Skin of body (tissue), 2 donors: ENCODE data around the gene SCARF2. TPM values are rescaled to one million over a fixed set of nuclear protein-coding genes. Genes with fewer than 3 reads are reported as not detected.
"Not testable (repeated sequence)": the region's sequence is repeated elsewhere in the genome, so short reads cannot be mapped to it uniquely, and the experiment has no call there.

Source experiments
- DNase-seq: peaks from one replicate; lab custom pipeline; 2025; lab: John Stamatoyannopoulos, UW
- total RNA-seq: library from RNA; depleted of rRNA; stranded (reverse); fragments of >200 nt; gene quantifications from one replicate; pipeline ENCODE4 v1.2.3, GENCODE V29; 2014

SCARF2 gene
- 10.3 TPM for total RNA-seq

- DNase-seq: peak; percentile 67
Observed at GRCh38 chr22:20437613-20438426, at the start of gene SCARF2. Gene SCARF2, minus strand, starts transcription at chr22:20437825. Its CDS starts 71 bp downstream, at chr22:20437754.

DNA sequence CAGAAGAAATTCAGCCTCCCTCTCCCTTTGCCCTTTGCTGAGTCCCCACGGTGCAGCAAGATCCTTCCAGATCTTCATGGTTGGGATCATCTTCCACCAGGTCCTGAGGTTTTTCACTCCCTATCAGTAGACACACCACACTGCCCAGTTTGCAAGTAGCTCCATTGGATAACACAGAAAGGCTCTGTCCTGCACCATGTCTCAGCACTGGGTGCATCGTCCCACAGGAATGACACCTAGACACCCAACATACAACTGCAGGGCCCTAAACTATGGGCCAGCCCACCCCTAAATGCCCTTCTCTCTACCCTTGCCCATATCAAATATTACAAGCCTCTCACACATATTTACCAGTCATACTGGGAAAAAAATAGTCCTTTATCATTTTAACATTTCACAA lies 48.6 kb upstream of the SCARF2 start:
- DNase-seq: no peak

GRCh38 chr22:20484948-20485683 lies 47.5 kb upstream of the SCARF2 start:
- no peak for DNase-seq

- no peak for DNase-seq
Observed at GRCh38 chr22:20483771-20484170, 46.1 kb upstream of the SCARF2 start.

DNA sequence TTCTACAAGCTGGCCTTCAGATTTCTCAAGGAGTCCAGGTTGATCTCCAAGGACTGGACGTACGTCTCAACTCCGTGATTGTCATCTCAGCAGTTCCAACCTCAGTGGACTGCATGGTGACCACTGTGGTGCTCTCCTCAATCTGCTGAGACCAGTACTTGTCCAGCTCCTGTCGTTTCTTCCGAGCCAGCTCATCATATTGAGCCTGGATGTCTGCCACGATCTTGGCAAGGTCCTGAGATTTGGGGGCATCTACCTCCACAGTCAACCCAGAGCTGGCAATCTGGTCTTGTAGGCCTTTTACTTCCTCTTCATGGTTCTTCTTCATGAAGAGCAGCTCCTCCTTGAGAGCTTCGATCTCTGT lies 45.5 kb upstream of the SCARF2 start:
- DNase-seq: not testable (repeated sequence)

DNA sequence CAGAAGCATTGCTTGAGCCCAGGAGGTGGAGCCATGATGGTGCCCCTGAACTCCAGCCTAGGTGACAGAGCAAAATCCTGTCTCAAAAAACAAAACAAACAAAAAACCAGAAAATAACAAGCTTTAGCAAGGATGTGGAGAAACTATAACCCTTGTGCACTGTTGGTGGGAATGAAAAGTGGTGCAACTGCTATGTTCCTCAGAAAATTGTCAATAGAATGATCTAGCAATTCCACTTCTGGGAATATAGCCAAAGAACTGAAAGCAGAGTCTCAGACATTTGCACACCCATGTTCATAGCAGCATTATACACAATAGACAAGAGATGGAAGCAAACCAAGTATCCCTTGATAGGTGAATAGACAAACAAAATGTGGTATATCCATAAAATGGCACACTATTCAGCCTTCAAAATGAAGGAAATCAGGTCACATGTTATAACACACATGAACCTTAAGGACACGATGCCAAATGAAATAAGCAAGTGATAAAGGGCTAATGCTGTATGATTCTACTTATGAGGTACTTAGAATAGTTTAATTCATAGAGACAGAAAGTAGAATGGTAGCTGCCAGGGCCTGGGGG lies 42.1 kb upstream of the SCARF2 start:
- no peak for DNase-seq

GRCh38 chr22:20478059-20478458 lies 40.4 kb upstream of the SCARF2 start:
- DNase-seq: not testable (repeated sequence)

DNA sequence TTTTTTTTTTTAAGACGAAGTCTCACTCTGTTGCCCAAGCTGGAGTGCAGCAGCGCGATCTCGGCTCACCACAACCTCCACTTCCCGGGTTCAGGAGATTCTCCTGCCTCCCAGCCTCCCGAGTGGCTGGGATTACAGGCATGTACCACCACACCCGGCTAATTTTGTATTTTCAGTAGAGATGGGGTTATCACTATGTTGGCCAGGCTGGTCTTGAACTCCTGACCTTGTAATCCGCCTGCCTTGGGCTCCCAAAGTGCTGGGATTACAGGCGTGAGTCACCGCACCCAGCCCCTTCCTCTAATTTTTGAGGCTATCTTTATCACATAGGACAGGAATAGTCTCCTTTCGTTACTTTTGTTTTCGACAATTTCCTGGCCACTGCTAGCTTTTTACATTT lies 37.9 kb upstream of the SCARF2 start:
- not testable (repeated sequence) for DNase-seq

GRCh38 chr22:20475115-20475436 lies 37.5 kb upstream of the SCARF2 start:
- no peak for DNase-seq

GRCh38 chr22:20472629-20473442 lies 35.2 kb upstream of the SCARF2 start:
- DNase-seq: no peak

DNA sequence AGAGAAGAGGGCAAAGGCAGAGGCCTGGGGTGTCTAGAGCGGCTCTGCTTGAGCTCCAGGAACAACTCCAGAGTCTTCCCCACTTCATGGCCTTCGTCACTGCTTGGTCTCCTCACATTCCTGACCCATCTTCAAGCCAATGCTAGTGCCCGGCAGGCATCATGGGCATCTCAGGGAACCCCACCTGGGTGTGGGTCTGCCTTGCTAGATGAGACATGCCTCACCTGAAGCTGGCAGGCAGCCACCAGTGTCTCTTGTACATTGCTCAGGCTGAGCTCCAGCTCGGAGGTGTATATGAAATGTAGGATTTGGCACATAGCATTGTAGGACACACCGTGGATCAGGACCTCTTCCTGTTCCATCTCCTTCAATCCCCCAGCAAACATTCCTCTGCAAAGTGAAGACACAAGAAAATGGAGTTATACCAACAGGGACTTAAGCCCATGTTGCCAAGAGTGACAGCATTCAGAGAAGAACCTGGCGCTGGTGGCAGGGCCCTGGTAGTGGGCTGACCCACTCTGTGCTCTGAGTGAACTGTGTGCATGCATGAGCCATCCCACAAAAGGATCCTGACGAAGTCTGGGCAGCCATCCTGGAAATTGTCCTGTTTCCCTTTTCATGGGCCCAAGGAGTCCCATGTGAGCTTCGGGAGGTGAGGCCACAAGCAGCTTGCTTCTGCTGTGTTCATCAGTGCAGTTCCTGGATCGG lies 33.7 kb upstream of the SCARF2 start:
- DNase-seq: no peak

DNA sequence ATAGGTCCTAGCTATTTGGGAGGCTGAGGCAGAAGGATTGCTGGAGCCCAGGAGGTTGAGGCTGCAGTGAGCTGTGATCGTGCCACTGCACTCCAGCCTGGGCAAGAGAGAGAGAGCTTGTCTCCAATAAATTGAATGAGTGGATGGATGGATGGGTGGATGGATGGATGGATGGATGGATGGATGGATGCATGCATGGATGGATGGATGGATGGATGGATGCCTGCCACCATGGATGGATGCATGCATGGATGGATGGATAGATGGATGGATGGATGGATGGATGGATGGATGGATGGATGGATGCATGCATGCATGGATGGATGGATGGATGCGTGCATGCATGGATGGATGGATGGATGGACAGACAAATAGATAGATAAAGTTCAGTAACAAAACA lies 32.9 kb upstream of the SCARF2 start:
- not testable (repeated sequence) for DNase-seq

DNA sequence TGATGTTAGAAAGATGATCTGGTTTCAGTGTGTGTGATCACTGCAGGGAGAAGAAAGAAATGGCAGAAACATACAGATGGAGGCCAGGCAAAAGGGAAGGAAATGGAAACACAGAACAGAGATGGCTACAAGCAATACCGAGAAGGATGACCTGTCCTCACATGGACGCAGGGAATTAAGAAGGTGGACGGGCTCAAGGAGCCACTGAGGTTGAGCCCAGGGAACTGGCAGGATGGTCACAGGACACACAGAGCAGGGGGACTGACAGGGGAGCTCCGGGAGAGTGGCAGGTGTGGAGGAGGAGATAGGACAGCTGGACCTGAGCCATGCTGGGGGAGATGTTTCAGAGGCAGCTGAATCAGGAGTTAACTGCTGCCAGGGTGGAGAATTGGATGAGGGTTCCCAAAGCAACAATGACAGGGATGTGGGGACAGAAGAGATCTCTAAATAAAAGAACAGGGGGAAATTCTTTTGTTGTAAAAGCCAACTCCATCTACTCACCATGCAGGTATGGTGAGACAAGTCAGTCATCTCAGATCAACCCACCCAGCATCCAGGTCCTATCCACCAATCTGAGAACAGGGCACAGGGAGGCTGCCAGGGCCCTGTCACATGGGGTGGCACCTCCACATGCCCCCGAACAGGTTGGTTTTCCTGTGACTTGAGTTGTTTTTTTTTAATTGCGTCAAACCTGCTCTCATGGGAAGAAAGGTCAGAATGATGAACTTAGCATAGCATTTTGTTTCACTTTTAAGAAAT lies 31.7 kb upstream of the SCARF2 start:
- DNase-seq: no peak

DNA sequence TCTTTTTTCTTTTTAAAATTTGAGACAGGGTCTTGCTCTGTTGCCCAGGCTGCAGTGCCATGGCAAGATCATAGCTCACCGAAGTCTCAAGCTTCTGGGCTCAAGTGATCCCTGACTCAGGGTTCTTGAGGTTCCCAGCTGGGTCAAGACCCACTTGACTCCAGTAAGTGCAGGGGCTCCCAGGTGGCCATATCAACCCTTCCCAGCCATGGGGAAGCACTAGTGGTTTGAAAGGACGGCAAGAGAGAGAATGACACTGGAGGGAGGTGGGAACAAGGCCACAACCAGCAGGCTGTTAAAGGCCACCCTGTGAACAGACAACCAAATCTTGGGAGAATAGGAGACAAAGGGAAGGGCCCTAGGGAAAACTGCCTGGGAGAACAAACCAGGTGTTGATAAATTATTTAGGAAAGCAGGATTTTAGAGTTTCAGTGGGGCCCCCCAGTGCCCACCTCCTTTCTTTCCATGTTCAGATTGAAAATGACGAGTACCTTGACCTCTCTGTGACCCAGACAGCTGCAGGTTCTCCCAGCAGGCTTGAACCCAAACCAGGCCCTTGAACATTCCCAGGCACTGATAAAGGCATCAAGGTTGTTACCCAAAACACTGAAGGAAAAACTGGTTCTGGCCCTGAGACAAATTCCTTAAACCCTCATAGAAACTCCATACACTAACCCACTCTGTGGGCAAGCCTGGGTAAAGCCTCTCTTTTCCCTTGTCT lies 29.2 kb upstream of the SCARF2 start:
- no peak for DNase-seq

DNA sequence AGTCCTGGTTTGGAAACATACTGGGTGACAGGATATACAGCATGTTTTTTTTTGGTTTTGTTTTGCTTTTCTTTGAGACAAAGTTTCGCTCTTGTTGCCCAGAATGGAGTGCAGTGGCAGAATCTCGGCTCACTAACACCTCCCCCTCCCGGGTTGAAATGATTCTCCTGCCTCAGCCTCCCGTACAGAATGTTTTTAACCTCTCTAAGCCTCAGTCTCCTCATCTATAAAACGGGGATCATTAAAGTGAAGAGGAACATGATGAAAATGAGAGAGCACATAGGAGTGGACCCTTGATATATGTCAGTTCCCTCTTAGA lies 28.1 kb upstream of the SCARF2 start:
- DNase-seq: no peak

- DNase-seq: no peak
Observed at GRCh38 chr22:20464912-20465758, 27.5 kb upstream of the SCARF2 start.

- DNase-seq: no peak
Observed at GRCh38 chr22:20464096-20464614, 26.5 kb upstream of the SCARF2 start.

DNA sequence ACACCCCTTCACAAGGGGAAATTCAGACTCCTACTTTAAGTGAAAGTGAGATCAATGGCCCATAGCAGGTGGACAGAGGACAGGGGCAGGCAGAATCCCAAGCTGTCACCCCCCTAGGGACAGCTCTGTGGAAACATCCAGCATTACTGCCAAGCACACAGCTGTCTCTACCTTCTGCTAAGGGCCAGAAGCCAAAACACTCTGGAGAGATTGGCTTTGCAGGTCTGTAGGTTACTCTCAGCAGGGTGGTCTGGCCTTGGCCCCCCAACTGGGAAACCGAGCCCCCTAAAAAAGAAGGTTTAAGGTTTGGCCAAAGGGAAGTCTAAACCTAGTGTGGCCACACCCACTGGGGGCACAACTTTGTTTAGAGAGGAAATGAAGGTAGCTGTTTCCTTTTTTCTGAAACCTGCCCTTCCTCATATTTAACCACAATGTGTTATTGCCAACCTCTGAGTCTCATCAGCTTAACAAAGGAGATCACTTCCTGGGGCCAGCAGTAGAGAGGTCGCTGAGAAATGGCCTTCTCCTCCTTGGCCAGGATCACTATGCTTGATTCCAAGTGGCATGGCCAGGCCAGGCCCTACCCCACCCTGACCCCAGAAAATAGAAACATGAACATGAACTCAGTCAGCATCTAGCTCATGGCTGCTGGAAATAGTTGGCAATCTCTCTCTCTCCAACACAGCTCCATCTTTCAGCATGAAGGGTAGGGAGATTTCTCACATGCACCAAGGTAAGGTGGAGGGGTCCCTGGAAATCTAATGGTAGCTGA lies 25.9 kb upstream of the SCARF2 start:
- DNase-seq: no peak
